GM21717 (cell line): ENCODE data around the gene CCDC149.

ENCODE experiments used
- ATAC-seq: cut with Tn5 transposase; IDR thresholded peaks from one replicate; pipeline ENCODE4 v1.9.1; 2021; ENCODE audit warnings: mild to moderate bottlenecking, moderate library complexity; ENCODE audit not compliant: unreplicated experiment

The CCDC149 gene

GRCh38 chr4:24881508-24882196 is 31.2 kb downstream of the CCDC149 start:
- no peak for ATAC-seq

- no peak for ATAC-seq
Measured at GRCh38 chr4:24880186-24880585, 32.7 kb downstream of the CCDC149 start.

- no peak for ATAC-seq
Measured at GRCh38 chr4:24878636-24879016, 34.2 kb downstream of the CCDC149 start.

- no peak for ATAC-seq
Measured at GRCh38 chr4:24877868-24878635, 34.8 kb downstream of the CCDC149 start.

GRCh38 chr4:24876431-24876830 is 36.4 kb downstream of the CCDC149 start:
- ATAC-seq, result no peak

GRCh38 chr4:24872720-24873119 is 40.1 kb downstream of the CCDC149 start:
- no peak for ATAC-seq

GRCh38 chr4:24871210-24871609 is 41.6 kb downstream of the CCDC149 start:
- ATAC-seq, result no peak

- no peak for ATAC-seq
Measured at GRCh38 chr4:24867766-24868296, 45.0 kb downstream of the CCDC149 start.

GRCh38 chr4:24867251-24867650 is 45.6 kb downstream of the CCDC149 start:
- ATAC-seq, result no peak

GRCh38 chr4:24865401-24865800 is 47.4 kb downstream of the CCDC149 start:
- ATAC-seq, result no peak

GRCh38 chr4:24863799-24864198 is 49.0 kb downstream of the CCDC149 start:
- ATAC-seq, result no peak

GRCh38 chr4:24862073-24862751 is 50.6 kb downstream of the CCDC149 start:
- no peak for ATAC-seq

- no peak for ATAC-seq
Measured at GRCh38 chr4:24858550-24858949, 54.3 kb downstream of the CCDC149 start.

- ATAC-seq, result no peak
Measured at GRCh38 chr4:24858026-24858425, 54.8 kb downstream of the CCDC149 start.

- ATAC-seq, result peak; percentile 94
Measured at GRCh38 chr4:24856586-24856985, 56.3 kb downstream of the CCDC149 start.

- no peak for ATAC-seq
Measured at GRCh38 chr4:24855741-24856140, 57.1 kb downstream of the CCDC149 start.

GRCh38 chr4:24853142-24853541 is 59.7 kb downstream of the CCDC149 start:
- no peak for ATAC-seq

- ATAC-seq, result no peak
Measured at GRCh38 chr4:24850674-24851073, 62.2 kb downstream of the CCDC149 start.

- no peak for ATAC-seq
Measured at GRCh38 chr4:24849756-24850155, 63.1 kb downstream of the CCDC149 start.

- no peak for ATAC-seq
Measured at GRCh38 chr4:24849351-24849750, 63.5 kb downstream of the CCDC149 start.

- no peak for ATAC-seq
Measured at GRCh38 chr4:24846716-24847115, 66.1 kb downstream of the CCDC149 start.

- no peak for ATAC-seq
Measured at GRCh38 chr4:24845902-24846301, 66.9 kb downstream of the CCDC149 start.
